KOPT-K1 (cell line): ENCODE measurements around the gene MEF2D.

Experiments used
- H3K27ac ChIP-seq: fragments of 200-600 bp; sonication (generic); 2 replicates; pipeline ENCODE4 v1.5.1; 2016; ENCODE audit warnings: antibody characterized with exemption, mild to moderate bottlenecking, low read depth, low read length; ENCODE audit not compliant: poor library complexity, severe bottlenecking
- H3K36me3 ChIP-seq: fragments of 200-600 bp; sonication (generic); 2 replicates; pipeline ENCODE4 v1.5.1; 2017; ENCODE audit warnings: antibody characterized with exemption, mild to moderate bottlenecking, low read length, moderate library complexity; ENCODE audit not compliant: insufficient read depth
- H3K9me3 ChIP-seq: fragments of 200-600 bp; sonication (generic); 2 replicates; pipeline ENCODE4 v1.5.1; 2017; ENCODE audit warnings: antibody characterized with exemption, low read length, mild to moderate bottlenecking; ENCODE audit not compliant: insufficient read depth, poor library complexity, severe bottlenecking

MEF2D gene

GRCh38 chr1:156490401-156491032 is 10.1 kb downstream of the MEF2D start:
- Histone ChIP-seq H3K36me3 (peaks cover 11% of the 10 kb centered on the region; the same call in 1 of the 2 replicates), H3K27ac (peak overlapping the region; percentile 70)

GRCh38 chr1:156489935-156490293 is 10.7 kb downstream of the MEF2D start:
- H3K9me3 ChIP-seq = no peaks in the 10 kb centered on the region
- peak overlapping the region; percentile 70 for H3K27ac ChIP-seq
- H3K36me3 ChIP-seq = peaks cover 6% of the 10 kb centered on the region; the same call in 1 of the 2 replicates

More at GRCh38 chr1:156490401-156491032, 10.1 kb downstream of the MEF2D start:
- H3K9me3 ChIP-seq = no peaks in the 10 kb centered on the region

GRCh38 chr1:156489166-156489934 is 11.2 kb downstream of the MEF2D start:
- H3K9me3 ChIP-seq = no peaks in the 10 kb centered on the region
- peak overlapping the region; percentile 70 for H3K27ac ChIP-seq
- H3K36me3 ChIP-seq = peaks cover under 1% of the 10 kb centered on the region; the same call in 1 of the 2 replicates

GRCh38 chr1:156488566-156489165 is 11.9 kb downstream of the MEF2D start:
- H3K9me3 ChIP-seq = no peaks in the 10 kb centered on the region
- H3K36me3 ChIP-seq = peaks cover 1% of the 10 kb centered on the region; the same call in 1 of the 2 replicates
- H3K27ac ChIP-seq = peak overlapping the region; percentile 70

GRCh38 chr1:156487862-156488261 is 12.7 kb downstream of the MEF2D start:
- no peaks in the 10 kb centered on the region for H3K9me3 ChIP-seq

GRCh38 chr1:156486421-156487344 is 13.9 kb downstream of the MEF2D start:
- no peaks in the 10 kb centered on the region for H3K9me3 ChIP-seq
- no peak overlapping the region for H3K27ac ChIP-seq
- H3K36me3 ChIP-seq = peaks cover 21% of the 10 kb centered on the region

More at GRCh38 chr1:156487862-156488261, 12.7 kb downstream of the MEF2D start:
- H3K27ac ChIP-seq = peak overlapping the region; percentile 70
- peaks cover 9% of the 10 kb centered on the region; the same call in 1 of the 2 replicates for H3K36me3 ChIP-seq

- H3K9me3 ChIP-seq = no peaks in the 10 kb centered on the region
- no peak overlapping the region for H3K27ac ChIP-seq
- H3K36me3 ChIP-seq = peaks cover 28% of the 10 kb centered on the region
Measured at GRCh38 chr1:156485984-156486383, 14.6 kb downstream of the MEF2D start.

GRCh38 chr1:156484480-156485058 is 16.0 kb downstream of the MEF2D start:
- Histone ChIP-seq H3K36me3 (peaks cover 42% of the 10 kb centered on the region), H3K27ac (no peak overlapping the region), H3K9me3 (no peaks in the 10 kb centered on the region)

GRCh38 chr1:156483397-156483796 is 17.2 kb downstream of the MEF2D start:
- Histone ChIP-seq H3K27ac (no peak overlapping the region), H3K9me3 (no peaks in the 10 kb centered on the region), H3K36me3 (peaks cover 54% of the 10 kb centered on the region)

GRCh38 chr1:156482276-156482675 is 18.3 kb downstream of the MEF2D start:
- no peaks in the 10 kb centered on the region for H3K9me3 ChIP-seq
- H3K36me3 ChIP-seq = peaks cover 65% of the 10 kb centered on the region
- no peak overlapping the region for H3K27ac ChIP-seq

- H3K36me3 ChIP-seq = peaks cover 73% of the 10 kb centered on the region
- H3K9me3 ChIP-seq = no peaks in the 10 kb centered on the region
- no peak overlapping the region for H3K27ac ChIP-seq
Measured at GRCh38 chr1:156481527-156481926, 19.0 kb downstream of the MEF2D start.

- no peak overlapping the region for H3K27ac ChIP-seq
- no peaks in the 10 kb centered on the region for H3K9me3 ChIP-seq
- peaks cover 82% of the 10 kb centered on the region for H3K36me3 ChIP-seq
Measured at GRCh38 chr1:156480411-156481192, 20.0 kb downstream of the MEF2D start.

GRCh38 chr1:156480016-156480370 is 20.6 kb downstream of the MEF2D start:
- Histone ChIP-seq H3K27ac (no peak overlapping the region), H3K36me3 (peaks cover 88% of the 10 kb centered on the region), H3K9me3 (no peaks in the 10 kb centered on the region)
